Subcutaneous adipose tissue (tissue), 4 donors: Measurements from ENCODE around the gene ARMC9. TPM values are rescaled to one million over a fixed set of nuclear protein-coding genes. Genes with fewer than 3 reads are reported as not detected.

Experiments used
- total RNA-seq, 4 donors: library from RNA; depleted of rRNA; stranded (reverse); fragments of >200 nt; gene quantifications; one replicate each; pipeline ENCODE4 v1.1.0, GENCODE V29; 2016
- TF ChIP-seq, protein P1 (sequence below): fragments of 450-650 bp; IDR thresholded peaks from one replicate; pipeline ENCODE4 v1.5.1; 2016; ENCODE audit warnings: low read depth, mild to moderate bottlenecking, control low read depth, antibody characterized with exemption, moderate library complexity

Gene ARMC9
- total RNA-seq, 4 donors from 2014 or later: 0.98 to 16.5 (median 4.6) TPM

GRCh38 chr2:231347638-231348037 is 149.2 kb downstream of the ARMC9 start:
- TF ChIP-seq, protein P1, sequence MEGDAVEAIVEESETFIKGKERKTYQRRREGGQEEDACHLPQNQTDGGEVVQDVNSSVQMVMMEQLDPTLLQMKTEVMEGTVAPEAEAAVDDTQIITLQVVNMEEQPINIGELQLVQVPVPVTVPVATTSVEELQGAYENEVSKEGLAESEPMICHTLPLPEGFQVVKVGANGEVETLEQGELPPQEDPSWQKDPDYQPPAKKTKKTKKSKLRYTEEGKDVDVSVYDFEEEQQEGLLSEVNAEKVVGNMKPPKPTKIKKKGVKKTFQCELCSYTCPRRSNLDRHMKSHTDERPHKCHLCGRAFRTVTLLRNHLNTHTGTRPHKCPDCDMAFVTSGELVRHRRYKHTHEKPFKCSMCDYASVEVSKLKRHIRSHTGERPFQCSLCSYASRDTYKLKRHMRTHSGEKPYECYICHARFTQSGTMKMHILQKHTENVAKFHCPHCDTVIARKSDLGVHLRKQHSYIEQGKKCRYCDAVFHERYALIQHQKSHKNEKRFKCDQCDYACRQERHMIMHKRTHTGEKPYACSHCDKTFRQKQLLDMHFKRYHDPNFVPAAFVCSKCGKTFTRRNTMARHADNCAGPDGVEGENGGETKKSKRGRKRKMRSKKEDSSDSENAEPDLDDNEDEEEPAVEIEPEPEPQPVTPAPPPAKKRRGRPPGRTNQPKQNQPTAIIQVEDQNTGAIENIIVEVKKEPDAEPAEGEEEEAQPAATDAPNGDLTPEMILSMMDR: no peak

DNA sequence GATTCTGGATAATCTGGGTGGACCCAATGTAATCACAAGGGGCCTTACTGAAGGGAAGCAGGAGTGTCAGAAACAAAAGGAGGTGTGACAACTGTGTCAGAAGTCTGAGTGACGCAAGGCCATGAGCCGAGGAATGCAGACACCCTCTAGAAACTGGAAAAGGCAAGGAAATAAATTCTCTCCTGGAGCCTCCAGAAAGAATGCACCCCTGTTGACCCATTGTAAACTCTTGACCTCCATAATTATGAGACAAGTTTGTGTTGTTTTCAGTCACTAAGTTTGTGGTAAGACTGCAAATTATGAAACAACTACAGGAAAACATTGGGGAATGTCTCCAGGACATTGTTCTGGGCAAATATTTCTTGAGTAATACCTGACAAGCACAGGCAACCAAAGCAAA is 149.7 kb downstream of the ARMC9 start:
- TF ChIP-seq, protein P1: no peak

- TF ChIP-seq, protein P1: no peak
These were observed 150.4 kb downstream of the ARMC9 start for GRCh38 chr2:231348704-231349373.

DNA sequence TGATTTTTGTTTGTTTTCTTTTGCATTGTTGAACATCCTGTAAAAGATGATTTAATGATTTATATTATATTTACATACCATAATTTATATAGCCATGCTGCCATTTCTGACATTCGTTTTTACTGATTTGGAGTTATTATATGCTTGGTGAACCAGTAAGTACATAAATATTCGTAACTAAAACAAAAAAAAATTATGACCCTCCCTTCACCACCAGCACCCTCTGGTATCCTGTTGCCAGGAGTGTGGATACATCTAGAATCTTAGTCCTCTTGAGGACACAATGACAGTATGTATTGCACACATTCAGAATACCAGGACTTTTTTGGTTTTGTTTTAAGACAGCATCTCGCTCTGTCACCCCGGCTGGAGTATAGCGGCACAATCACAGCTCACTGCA is 153.2 kb downstream of the ARMC9 start:
- TF ChIP-seq, protein P1: no peak

GRCh38 chr2:231353469-231353868 is 155.0 kb downstream of the ARMC9 start:
- TF ChIP-seq, protein P1: no peak

- TF ChIP-seq, protein P1: no peak
These were observed 157.4 kb downstream of the ARMC9 start for GRCh38 chr2:231355508-231356465.

DNA sequence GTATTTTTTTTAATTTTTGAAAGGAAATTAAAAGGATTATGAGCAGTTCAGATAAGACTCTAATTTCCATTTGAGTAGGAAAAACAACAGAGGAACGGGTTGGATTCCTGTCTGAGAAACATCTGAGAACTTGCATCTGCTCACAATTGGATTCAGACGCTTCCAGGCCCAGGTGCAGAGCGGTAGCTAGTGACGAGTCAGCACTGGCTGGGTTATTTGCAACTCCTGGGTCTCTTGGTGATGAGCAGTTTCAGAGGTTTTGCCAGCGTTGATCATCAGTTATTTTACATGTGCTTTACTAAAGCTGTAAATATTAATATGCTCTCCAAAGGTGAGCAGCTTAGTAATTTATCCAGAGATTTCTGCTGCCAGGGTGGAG is 158.0 kb downstream of the ARMC9 start:
- TF ChIP-seq, protein P1: no peak
